GM18498 (cell line): ENCODE data around the gene CCDC178.
A peak's percentile ranks its signal among the peaks of the same experiment; 100 is the strongest.
"Not testable (repeated sequence)": the region's sequence is repeated elsewhere in the genome, so short reads cannot be mapped to it uniquely, and the experiment has no call there.

ENCODE experiments used
- ATAC-seq: cut with Tn5 transposase; IDR thresholded peaks from one replicate; pipeline ENCODE4 v1.9.1; 2021; ENCODE audit warnings: mild to moderate bottlenecking, moderate library complexity; ENCODE audit not compliant: unreplicated experiment

Gene CCDC178

DNA sequence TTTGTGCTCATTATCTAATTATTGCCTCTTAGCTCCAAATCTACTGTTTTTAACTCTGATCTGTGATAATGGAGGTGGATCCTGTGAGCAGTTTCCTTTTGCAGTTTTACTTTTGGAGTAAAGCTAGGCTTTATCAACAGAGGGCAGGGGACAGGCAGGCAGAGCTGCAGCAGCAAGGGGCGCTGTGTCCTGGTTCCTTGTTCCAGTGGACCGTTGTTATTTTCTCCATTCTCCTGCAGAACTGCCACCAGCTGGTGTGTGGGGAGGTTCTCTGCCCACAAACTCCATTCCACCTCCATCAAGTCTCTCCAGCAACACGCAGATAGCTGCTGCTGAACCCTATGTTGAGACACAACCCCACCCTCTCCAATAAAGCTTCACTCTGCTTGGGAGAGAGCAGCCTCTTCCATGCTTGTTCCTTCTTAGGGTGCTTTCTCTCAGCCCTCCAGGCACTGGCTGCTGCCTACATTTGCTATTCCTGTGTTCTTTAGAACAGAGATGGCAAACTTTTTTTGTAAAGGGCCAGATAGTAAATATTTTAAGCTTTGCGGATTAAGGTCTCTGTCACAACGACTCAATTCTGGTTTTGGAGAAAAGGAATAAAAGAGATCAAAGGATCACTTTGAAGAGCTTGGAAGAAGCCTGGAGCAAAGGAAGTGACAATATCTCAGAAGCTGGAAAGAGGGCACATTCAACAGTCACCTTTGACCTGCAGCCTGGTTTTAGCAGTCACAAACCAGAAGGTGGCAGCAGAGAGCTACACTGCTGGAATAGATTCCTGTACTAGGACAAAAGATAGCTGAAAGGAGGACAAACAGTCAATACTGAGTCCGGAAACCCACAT is 208.8 kb downstream of the CCDC178 start:
- peak; percentile 96 for ATAC-seq

DNA sequence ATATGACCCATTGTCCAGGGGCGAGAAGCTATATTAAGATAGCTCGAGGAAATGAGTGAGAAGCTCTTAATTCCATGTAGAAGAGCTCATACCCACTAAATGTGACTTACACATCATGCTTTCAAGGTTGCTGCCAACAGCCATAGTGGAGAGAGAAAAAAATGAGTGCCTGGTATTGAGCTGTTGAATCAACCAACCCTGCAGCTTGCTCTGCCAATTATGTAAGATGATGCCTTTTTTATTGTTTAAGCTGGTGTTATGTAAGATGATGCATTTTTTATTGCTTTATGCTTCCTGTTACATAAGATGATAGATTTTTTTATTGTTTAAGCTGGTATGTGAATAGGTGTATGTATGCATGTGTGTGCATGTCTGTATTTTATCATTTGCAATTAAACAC is 228.2 kb downstream of the CCDC178 start:
- no peak for ATAC-seq

DNA sequence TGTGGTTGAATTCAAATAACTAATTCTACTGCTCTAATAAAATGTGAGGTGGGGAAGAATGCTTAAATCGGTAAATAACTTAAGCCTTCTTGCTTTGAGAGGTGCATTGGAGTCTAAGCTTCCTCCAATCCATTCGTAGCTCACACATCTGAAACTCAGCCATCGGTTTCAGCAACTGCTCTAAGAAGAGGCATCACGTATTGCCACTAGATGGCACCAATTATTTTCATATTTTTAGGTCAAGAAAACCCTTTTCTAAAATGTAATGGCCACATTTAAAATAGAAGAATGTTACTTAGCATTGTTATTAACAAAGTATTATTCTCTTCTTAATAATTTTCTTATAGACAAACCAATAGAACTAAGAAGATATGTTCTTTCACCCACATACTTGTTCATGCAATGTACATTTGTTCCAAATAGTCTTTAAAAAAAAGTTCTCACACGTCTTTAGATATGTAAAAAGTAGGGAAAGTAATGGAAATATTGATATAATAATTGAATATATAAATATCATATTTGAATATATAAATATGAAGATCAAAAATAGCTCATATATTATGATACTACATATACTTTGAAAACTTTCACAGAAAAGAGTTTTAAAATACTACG is 229.8 kb downstream of the CCDC178 start:
- no peak for ATAC-seq

DNA sequence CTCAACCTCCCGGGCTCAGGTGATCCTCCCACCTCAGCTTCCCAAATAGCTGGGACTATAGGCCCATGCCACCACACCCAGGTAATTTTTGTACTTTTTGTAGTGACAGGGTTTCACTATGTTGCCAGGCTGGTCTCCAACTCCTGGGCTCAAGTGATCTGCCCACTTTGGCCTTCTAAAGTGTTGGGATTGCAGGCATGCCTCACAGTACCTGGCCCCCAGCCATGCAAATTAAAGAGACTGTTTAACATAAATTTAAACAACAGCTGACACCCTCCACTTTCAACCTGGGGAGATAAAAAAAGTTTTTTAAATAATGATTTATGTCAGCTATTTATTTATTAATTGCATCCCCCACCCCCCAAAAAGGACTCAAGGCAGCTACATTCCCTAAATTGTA is 234.7 kb downstream of the CCDC178 start:
- ATAC-seq = no peak

DNA sequence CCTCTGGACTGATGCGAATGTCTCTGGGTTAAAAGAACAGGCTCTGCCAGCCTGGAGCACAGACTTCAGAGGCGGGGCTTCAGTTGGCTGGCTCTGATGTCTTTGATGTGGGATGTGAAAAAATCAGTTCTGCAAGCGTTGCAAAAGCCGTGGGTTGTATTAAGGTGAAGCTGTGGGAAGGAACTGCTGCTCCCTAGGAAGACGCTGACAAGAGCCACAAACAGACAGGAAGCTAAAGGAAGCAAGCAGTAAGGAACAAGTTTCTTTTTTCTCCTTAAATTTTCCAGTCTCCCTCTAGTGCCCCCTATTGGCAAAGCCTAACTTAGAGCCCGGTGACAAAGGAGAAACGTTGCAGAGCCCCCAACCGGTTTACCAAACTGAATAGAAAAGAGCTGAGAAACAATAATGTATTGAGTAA is 239.0 kb downstream of the CCDC178 start:
- no peak for ATAC-seq

DNA sequence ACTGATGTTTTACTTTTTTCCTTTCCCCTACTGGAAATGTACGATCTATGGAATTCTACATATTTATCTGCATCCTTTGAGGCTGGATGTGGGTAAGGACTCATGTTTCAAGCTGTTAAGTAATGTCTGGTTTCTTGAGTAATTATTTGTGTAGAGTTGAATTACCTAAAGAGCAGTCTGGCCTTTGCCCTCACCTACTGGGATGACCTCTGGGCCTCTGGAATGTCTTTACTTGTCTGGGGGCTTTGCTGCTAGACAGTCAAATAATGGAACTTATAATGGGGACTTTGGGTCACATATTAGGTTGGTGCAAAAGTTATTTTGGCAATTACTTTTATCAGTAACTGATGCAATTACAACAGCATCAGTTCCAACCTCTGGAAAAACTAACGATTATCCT is 244.7 kb downstream of the CCDC178 start:
- ATAC-seq = no peak

DNA sequence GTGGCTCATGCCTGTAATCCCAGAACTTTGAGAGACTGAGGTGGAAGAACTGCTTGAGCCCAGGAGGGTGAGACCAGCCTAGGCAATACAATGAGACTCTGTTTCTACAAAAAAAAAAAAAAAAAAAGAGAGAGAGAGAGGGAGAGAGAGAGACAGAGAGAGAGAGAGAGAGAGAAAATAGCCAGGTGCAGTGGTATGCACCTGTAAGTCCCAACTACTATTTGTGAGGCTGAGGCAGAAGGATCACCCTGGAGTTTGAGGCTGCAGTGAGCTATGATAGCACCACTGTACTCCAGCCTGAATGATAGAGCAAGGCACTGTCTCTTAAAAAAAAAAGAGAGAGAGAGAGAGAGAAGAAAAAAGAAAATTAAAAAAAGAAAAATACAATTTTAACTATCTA is 245.7 kb downstream of the CCDC178 start:
- ATAC-seq = no peak

DNA sequence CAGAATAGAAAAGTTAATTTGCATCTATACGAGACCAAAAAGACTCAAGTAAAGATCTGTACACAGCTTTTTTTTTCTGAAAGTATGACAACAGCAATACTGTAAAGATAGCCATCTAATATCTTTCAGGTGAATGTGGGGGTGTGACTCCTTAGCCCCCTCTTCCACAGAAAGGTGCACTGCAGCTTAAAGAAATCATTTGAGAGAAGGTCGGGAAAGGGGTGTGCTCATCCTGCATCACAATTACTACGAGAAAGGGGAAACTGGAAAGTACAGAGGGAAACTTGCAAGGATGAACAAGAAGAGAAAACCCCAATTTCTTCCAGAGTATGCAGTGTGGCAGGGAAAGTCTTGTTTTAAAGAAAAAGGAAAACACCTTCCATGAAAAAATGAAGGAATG is 255.6 kb downstream of the CCDC178 start:
- no peak for ATAC-seq

DNA sequence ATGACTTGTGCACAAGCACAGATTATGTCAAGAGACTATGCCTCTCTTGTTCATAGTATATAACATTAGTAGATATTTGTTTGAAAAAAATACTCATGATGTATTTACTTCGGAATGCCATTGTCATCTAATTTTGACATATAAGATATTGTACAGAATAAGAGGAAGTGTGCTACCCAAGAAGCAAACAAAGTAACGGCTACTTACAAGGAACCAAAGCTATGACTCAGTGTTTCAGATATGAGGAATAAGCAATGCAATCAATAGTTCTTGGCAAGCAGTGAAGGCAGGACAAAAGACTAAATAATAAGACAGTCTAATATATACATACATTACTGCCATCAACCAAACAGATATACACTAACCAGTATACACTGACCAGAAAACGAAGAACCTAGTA is 256.3 kb downstream of the CCDC178 start:
- no peak for ATAC-seq

DNA sequence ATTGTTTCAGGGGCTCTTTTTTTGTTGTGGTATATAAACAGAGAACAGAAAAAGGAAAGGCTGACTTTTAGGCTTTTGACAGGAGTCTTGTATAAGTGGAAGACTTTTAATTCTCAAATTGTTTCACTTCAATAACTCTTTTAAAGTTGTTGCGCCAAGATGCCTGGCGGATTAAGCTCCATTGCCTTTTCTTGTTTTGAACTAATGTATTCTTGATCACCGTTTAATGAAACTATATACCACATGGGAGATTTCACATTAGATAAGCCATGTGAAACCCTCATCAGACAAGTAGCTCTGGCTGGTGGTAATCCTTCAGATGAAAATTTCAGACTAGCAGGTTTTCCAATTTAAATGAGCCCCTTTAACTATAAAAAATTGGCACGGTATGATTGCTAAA is 257.4 kb downstream of the CCDC178 start:
- no peak for ATAC-seq

DNA sequence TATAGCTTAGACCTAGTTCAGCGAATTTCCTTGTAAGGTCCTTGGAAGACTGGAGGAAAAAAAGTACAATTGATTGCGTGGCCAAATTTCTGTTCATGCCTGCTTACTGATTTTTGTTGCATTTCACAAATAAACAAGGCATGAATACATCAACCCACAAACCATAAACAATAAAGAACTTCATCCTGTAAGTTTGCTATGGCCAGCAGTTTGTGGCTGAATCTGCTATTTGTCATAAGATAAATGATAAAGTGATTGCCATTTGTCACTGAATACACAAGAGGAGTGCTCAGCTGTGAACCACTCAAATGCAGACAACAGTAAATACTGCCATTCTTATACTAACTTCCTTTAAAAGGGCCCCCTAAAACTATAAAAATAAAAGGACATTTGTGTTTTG is 259.5 kb downstream of the CCDC178 start:
- no peak for ATAC-seq

DNA sequence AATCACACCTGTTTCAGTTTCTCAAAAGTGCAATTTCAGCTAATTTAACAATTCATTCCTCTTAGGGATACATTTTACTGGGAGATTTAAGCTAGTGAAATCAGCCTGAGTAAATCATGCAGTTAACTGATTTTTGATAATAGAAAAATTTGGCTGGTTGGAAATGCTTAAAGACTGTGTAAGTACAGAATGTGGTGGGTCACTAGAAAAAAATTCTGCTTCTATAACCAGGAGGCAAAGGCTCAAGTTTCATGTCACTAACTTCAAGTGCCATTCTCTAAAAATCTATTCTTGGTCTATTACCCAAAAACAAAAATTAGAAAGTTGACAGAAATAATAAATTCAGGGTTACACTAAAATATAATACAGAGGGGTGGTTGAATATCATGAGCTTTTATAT is 271.3 kb downstream of the CCDC178 start:
- ATAC-seq = no peak

DNA sequence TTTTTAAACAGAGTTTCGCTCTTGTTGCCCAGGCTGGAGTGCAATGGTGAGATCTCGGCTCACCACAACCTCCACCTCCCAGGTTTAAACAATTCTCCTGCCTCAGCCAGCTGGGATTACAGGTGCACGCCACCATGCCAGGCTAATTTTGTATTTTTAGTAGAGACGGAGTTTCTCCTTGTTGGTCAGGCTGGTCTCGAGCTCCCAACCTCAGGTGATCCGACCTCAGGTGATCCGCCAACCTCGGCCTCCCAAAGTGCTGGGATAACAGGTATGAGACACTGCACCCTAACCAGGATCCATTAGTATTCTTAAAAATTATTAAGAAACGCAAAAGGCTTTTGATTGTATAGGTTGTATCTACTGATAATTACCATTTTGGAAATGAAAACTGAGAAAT is 276.4 kb downstream of the CCDC178 start:
- ATAC-seq = not testable (repeated sequence)

DNA sequence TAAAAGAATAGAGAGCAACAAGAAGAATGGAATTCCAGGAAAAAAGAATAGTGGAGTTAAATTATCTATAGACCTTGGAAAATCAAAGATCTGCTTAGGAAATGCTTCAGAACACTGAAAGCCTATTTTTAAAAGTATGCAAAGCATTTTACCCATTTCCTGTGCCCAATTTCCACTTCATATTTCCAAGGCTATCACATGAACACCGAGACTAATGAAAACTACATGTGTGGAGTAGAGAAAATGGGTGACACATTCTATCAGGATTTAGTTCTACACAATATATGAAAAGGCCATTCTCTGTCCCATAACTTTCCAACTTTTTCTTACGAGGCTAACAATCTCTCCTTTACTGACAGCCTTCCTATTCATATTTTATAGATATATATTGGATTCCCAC is 279.4 kb downstream of the CCDC178 start:
- ATAC-seq = no peak

DNA sequence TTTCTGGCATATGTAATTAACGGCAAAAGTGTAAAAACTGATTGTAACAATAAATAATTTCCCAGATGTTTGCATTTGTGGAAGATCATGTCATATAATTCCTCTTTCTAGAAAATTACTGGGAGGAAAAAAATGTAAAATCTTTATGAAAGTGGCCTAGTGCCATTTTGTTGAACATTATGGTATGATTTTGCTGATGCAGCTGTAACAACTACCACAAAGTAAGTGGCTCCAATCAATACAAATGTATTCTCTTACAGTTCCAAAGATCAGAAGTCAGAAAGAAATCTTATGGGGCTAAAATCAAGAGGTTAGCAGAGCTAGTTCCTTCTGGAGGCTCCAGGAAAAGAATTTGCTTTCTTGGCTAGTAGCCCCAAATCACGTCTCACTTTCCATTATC is 281.4 kb downstream of the CCDC178 start:
- no peak for ATAC-seq

DNA sequence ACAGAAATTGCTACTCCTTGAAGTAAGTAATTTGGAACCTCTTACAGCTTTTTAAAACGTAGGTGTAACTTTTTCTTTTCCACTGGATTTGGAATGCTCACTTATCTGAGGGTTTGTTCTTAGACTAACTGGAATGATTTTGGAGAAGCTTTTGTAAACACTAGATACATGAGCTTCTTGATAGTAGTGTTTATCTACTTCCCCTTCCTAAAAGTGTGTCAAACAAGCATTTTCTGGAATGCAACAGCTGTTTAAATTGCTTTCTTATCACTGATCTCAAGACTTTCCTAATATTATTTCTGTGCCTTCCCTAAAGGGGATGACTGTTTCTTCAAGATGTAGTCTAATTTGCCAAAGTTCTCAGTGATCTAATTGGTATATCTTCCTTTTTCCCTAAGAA is 282.6 kb downstream of the CCDC178 start:
- no peak for ATAC-seq

DNA sequence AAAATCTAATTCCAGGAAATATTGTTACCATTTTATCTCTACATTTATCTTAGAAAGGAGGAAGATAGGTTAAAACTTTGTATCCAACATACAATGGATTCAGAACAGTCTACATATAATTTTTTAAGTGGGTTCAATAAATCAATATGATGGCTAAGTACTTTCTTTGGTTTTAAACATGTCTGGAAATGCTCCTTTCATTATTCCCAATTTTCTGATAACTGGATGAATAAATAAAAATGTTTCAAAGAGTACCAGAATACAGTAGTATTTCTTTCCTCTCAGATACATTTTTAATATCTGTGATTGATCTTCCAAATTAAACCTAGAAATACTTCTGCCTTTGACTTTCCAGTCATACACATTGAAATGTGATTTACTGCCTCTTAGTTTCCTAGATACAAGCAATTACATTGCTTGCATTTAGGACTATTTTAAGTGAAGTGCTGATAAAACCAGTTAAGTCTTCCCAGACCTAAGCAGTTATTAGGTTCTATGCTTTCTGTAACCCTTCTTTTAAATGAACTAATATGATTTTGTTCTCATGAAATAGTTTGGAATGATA is 283.5 kb downstream of the CCDC178 start:
- ATAC-seq = no peak

DNA sequence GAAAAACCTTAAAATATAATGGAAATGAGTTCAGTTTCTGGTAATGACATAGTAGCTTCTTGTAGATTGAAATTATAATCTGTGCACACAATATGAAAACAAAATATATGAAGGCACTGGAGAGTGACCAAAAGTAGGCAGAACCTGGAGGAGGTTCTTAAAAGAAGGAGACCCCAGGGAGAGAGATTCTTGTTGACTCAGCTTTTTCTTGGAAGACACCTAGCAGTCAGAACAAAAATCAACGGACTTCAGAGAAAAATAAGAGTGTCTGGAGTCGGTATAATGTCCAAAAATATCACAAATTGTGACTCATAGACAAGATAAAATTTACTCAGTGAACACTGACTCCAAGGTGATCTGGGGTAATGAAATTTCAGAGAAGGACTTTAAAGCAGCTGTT is 286.5 kb downstream of the CCDC178 start:
- no peak for ATAC-seq

DNA sequence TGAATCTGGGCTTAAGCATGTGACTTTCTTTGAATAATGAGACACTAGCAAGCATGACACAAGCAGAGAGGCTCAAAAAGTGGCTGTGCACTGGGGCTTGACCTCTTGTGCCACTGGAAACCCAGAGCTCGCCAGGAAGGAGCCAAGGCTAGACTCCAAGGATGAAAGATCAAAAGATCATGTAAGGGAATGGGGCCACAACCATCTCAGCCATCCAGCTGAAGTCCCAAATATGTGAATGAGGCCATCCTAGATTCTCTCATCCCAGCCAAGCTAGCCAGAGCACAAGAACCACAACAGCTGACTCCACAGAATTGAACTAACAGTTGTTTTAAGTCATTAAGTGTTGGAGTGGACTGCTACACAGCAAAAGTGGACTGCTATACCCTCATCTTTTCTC is 288.1 kb downstream of the CCDC178 start:
- no peak for ATAC-seq

DNA sequence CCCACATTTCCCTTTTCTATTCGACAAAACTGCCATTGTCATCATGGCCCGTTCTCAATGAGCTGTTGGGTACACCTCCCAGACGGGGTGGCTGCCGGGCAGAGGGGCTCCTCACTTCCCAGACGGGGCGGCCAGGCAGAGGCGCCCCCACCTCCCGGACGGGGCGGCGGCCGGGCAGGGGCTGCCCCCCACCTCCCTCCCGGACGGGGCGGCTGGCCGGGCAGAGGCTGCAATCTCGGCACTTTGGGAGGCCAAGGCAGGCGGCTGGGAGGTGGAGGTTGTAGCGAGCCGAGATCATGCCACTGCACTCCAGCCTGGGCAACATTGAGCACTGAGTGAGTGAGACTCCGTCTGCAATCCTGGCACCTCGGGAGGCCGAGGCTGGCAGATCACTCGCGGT is 292.7 kb downstream of the CCDC178 start:
- ATAC-seq = not testable (repeated sequence)

DNA sequence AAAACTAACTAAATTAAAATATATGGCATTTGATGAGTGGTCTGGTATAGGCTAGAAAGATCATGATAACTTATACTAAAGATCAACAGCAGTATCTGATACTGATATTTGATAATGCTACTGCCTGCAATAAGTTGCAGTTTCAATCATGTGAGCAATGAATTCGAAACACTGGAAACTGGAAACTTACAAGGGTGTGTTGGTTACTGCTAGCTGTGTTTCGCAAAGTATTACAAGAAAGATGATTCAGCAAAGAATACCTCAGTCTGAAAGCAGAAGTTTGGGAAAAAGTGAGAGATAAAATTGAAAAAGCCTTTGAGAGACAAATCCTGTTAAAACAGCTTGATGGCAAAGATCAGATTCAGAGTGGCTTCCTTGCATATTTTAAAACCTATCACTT is 294.5 kb downstream of the CCDC178 start:
- no peak for ATAC-seq

DNA sequence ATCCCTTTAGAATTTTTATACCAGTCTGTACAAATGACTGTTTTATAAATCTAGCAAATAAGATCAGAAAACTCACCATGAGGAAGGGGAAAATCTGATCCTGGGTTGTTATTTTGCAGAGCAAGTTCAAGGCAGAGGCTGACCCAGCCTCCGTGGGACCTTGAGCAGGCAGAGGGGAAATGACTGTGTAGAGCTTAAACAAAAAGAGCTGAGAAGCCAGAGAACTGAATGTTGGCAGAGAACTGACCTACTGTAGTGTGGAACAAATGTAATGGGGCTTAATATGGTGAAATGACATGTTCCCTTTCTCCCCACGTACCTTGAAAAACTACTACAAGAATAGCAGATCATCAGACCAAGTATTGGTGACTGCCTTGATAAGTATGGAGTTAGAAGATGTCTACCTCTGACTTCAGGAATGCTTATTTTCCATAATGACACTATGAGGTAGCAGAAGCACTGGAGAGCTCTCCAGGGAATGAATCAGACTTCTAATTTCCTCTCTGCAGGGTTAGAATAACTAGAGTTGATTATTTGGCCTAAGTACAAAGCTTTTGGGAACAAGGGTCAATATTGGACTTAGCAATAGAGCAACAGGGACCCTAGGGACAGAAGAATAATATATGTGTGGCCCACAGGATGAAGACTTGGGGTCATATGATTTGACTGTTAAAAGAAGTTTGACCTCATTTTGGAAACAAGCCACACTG is 304.4 kb downstream of the CCDC178 start:
- no peak for ATAC-seq
